8988T (cell line): ENCODE measurements around the gene CEP55.

Experiments
- DNase-seq: peaks from one replicate; pipeline ENCODE4 v3.0.0; 2011

CEP55 gene

DNA sequence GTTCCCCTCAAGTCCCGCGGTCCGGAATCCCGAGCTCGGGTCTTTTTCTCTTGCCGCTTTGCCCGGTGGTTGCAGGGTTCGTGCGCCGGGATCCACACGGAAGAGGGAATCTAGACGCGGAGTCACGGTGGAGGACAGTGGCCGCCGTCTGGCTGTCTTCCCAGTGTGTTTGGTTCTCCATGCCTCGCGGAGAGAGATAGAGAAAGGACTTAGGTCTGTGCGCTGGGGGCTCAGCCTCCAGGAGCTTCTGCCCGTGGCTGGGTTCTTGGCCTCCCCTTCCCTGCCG is 71.6 kb downstream of the CEP55 start:
- no peak for DNase-seq

DNA sequence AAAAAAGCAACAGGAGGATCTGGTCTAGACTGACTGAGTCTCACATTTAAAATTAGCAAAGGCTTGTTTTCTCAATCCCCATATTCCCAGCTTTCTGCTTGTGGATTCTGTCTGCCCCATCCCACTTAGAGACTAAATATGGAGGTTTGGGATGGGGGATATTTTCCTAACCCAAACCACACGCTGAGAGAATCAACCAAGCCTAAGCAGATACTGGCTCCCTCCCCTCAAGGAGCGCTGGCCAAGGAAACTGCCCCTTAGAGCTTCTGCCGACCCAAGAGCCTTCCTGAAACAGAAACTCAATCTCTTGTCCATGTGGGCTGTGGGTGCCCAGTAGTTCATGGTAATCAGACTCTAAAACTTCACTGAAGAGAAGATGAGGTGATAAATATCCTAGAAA is 74.0 kb downstream of the CEP55 start:
- no peak for DNase-seq

DNA sequence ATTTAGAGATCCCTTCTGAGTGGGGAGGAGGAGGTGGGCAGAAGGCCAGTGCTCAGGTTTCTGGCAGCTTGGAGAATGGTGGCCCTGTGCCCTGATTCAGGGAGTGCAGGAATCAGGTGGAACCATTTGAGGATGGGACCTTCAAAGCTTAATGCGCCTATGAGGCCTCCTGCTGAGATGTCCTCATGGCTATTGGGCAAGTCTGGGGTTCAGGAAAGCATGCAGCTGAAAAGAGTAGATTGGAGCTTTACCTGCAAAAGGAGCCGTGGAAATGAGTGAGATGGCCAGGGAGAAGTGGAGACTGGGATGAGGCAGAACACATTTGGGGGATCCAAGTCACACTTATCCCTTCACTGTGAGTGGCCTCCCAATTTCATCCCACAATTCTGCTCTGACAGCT is 76.2 kb downstream of the CEP55 start:
- DNase-seq = no peak

DNA sequence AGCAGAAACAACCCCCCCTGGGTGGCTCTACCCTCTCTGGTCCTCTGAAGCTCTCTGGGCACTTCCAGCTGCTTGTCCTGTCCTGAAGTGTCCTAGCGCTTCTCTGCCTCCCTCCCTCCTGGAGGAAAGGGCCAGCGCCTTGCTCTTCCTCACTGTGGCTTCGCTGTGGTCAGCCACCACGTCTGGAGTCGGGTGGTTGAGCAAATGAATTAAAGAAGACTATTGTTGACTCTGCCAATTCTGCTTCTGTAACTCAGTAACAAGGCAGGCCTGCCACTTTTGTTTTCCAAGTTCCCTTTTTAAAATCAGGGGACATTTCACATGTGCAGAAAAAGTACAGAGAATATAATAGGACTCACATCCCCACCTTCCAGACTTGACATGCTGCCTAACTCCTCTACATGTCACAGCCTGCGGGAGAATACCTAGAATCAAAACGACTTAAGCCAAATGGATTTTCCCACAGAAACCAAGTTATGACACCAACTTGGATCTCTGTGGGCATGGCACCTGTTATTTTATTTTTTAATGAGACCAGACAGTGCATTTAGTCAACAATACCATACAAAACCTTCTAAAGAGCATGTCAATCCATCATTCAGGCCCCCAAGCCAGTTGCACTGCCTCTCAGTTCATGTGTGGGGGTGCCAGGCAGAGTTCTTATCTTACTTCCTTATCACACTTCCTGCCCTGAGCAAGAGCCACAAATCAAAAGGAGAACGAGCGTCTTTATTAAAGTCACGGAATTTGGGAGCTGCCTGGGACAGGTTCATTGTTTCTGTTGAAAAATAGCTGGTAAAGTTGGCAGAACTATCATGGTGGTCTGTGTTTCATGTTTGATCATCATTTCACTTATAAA is 76.9 kb downstream of the CEP55 start:
- no peak for DNase-seq

DNA sequence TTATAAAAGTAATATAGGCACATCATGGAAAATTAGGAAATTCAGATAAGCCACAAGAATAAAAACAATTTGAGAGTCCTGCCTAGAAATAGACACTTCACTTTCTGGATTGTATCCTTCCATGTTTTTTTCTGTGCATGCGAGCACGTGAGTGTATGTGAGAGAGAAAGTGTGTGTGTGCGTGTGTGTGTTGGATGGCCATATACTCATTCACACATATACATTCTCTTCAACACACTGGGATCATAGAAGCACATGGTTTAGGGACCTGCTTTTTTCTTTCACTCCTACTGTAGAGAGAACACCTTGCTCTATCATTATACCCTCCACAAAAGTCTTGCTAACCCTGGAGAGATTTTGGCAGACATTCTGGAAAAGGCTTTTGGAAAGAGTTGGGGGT is 77.5 kb downstream of the CEP55 start:
- no peak for DNase-seq

DNA sequence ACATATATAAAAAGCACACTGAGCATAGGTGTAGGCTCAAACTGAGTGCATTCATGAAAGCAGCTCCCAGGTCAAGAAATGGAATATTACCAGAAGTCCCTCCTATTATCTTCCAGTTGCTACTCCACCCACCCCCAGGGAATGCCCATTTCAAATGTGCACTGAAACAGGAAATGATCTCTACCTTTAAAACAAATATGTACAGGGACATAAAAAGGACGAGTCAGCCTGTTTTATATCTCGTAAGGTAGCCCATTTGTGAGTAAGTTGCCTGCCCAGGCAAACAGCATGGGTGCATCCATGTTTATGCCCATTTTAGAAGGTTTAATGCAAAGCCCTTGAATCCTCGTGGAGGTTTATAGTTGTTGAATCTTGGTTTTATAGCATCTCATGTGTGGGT is 80.5 kb downstream of the CEP55 start:
- DNase-seq = no peak

DNA sequence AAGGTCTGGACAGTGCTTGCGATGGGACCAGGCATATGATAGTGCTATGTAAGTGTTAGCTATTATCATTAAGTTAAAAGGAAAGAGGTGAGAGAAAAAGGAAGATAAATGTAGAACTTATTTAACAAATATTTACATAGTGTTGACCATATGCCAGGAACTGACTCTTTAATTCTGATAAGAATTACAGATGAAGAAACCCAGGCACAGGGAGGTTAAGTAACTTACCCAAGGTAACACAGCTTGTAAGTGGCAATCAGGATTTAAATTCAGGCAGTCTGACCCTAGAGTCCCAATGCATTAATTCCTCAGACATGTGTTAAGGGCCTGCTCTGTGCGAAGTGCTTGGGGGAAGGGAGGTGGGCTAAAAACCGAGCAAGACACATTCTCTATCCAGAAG is 81.2 kb downstream of the CEP55 start:
- no peak for DNase-seq
